ENCODE measurements around the gene CAV3. TPM values are rescaled to one million over a fixed set of nuclear protein-coding genes. Genes with fewer than 3 reads are reported as not detected.

Gene CAV3
- total RNA-seq, 1 donor: not detected

GRCh38 chr3:8760506-8760905 lies 26.9 kb downstream of the CAV3 start:
- H3K4me3 ChIP-seq (ENCODE audit: low read depth, low read length): no peak overlapping the region
- DNase-seq (ENCODE audit: low read depth): no peak
- TF ChIP-seq CTCF (IDR thresholded peaks at IDR 0.05; ENCODE audit: insufficient read depth, low read depth, low read length): no peak

GRCh38 chr3:8761866-8762265 lies 28.3 kb downstream of the CAV3 start:
- no peak for TF ChIP-seq CTCF (IDR thresholded peaks at IDR 0.05; ENCODE audit: insufficient read depth, low read depth, low read length)
- no peak for DNase-seq (ENCODE audit: low read depth)

GRCh38 chr3:8762607-8763377 lies 29.2 kb downstream of the CAV3 start:
- H3K4me3 ChIP-seq (ENCODE audit: low read depth, low read length): no peak overlapping the region
- no peak for TF ChIP-seq CTCF (IDR thresholded peaks at IDR 0.05; ENCODE audit: insufficient read depth, low read depth, low read length)
- DNase-seq (ENCODE audit: low read depth): no peak

More at GRCh38 chr3:8761866-8762265, 28.3 kb downstream of the CAV3 start:
- H3K4me3 ChIP-seq (ENCODE audit: low read depth, low read length): no peak overlapping the region

- no peak for DNase-seq (ENCODE audit: low read depth)
- no peak overlapping the region for H3K4me3 ChIP-seq (ENCODE audit: low read depth, low read length)
- TF ChIP-seq CTCF (IDR thresholded peaks at IDR 0.05; ENCODE audit: insufficient read depth, low read depth, low read length): no peak
These were observed 30.9 kb downstream of the CAV3 start for GRCh38 chr3:8764528-8764927.

GRCh38 chr3:8765528-8765927 lies 31.9 kb downstream of the CAV3 start:
- TF ChIP-seq CTCF (IDR thresholded peaks at IDR 0.05; ENCODE audit: insufficient read depth, low read depth, low read length): no peak
- peak overlapping the region; percentile 47 for H3K4me3 ChIP-seq (ENCODE audit: low read depth, low read length)
- no peak for DNase-seq (ENCODE audit: low read depth)

- no peak for DNase-seq (ENCODE audit: low read depth)
- peak overlapping the region; percentile 47 for H3K4me3 ChIP-seq (ENCODE audit: low read depth, low read length)
- no peak for TF ChIP-seq CTCF (IDR thresholded peaks at IDR 0.05; ENCODE audit: insufficient read depth, low read depth, low read length)
These were observed 32.5 kb downstream of the CAV3 start for GRCh38 chr3:8766148-8766547.

GRCh38 chr3:8767256-8767666 lies 33.7 kb downstream of the CAV3 start:
- DNase-seq (ENCODE audit: low read depth): no peak
- TF ChIP-seq CTCF (IDR thresholded peaks at IDR 0.05; ENCODE audit: insufficient read depth, low read depth, low read length): no peak
- H3K4me3 ChIP-seq (ENCODE audit: low read depth, low read length): peak overlapping the region; percentile 47

All from fibroblast of villous mesenchyme (primary cell).